Mammary microvascular endothelial cell (primary cell): ENCODE measurements around the gene ITCH. TPM values are rescaled to one million over a fixed set of nuclear protein-coding genes. Genes with fewer than 3 reads are reported as not detected.

Experiments used
- total RNA-seq: library from RNA; depleted of rRNA; stranded (reverse); fragments of >200 nt; gene quantifications from 2 replicates; pipeline ENCODE4 v1.2.3, GENCODE V29; 2015

Gene ITCH
- total RNA-seq, result 34.4 and 49.4 TPM in 2 replicates

GRCh38 chr20:34363062-34363464, at the start of gene ITCH:
ITCH (plus strand) TSS chr20:34363273; CDS start chr20:34393812, 30,539 bp downstream.

GRCh38 chr20:34516247-34517113, 153.4 kb downstream of the ITCH start, which contains the start of gene DYNLRB1:
DYNLRB1 (plus strand) TSS chr20:34516422; CDS start chr20:34516459, 37 bp downstream.

GRCh38 chr20:34558320-34559218, 195.5 kb downstream of the ITCH start, which contains the start of gene MAP1LC3A:
MAP1LC3A (plus strand) TSS chr20:34558718; CDS start chr20:34558869, 151 bp downstream.

Other genes starting within 250 kb of the ITCH start
- gene ASIP, start 121.8 kb upstream of the ITCH start, total RNA-seq, result not detected in 2 replicates
- 145 and 147 TPM in 2 replicates for gene AHCY, start 59.9 kb upstream of the ITCH start, total RNA-seq
- gene DYNLRB1, start 153.1 kb downstream of the ITCH start, total RNA-seq, result 153 and 157 TPM in 2 replicates
- gene MAP1LC3A, start 195.4 kb downstream of the ITCH start, total RNA-seq, result 41.6 and 57.4 TPM in 2 replicates